Measurements from ENCODE around the gene ERCC2. TPM values are rescaled to one million over a fixed set of nuclear protein-coding genes. Genes with fewer than 3 reads are reported as not detected.

Gene ERCC2
- total RNA-seq, 1 experiment from 2014 or later, result 58.9 TPM

GRCh38 chr19:45404557-45405434 lies 34.4 kb upstream of the ERCC2 start, which contains the start of gene PPP1R13L (continued):
- TF ChIP-seq RAD21 (IDR thresholded peaks at IDR 0.05; ENCODE audit: low read depth), result no peak
- TF ChIP-seq ELF1 (IDR thresholded peaks at IDR 0.05; ENCODE audit: borderline replicate concordance, low read depth), result no peak; the same call in 1 of the 2 replicates
- no peak for TF ChIP-seq POLR2A (IDR thresholded peaks at IDR 0.05; ENCODE audit: borderline replicate concordance, extremely low read depth, insufficient read depth, insufficient read length)
- peak; percentile 49; the same call in 1 of the 2 replicates for TF ChIP-seq MAX (IDR thresholded peaks at IDR 0.05)
- TF ChIP-seq POLR2AphosphoS5 (IDR thresholded peaks at IDR 0.05; ENCODE audit: low read depth, low read length), result peak; percentile 76

- Histone ChIP-seq H3K9ac (ENCODE audit: low read length) (peak overlapping the region; percentile 79), H3K27ac (ENCODE audit: low read depth, low read length) (peak overlapping the region; percentile 87), H4K20me1 (ENCODE audit: insufficient read depth) (no peaks in the 10 kb centered on the region), H3K27me3 (ENCODE audit: insufficient read depth, low read length) (no peaks in the 10 kb centered on the region), H3K79me2 (ENCODE audit: insufficient read depth, low read length) (peaks cover 76% of the 10 kb centered on the region), H3K4me1 (ENCODE audit: control insufficient read depth in 1 of 2, insufficient read depth in 2 of 2, low read length in 2 of 2) (peaks cover 27 to 61% of the 10 kb centered on the region in 2 experiments), H3K4me2 (ENCODE audit: low read length) (peak overlapping the region; percentile 78), H3K9me2 (ENCODE audit: insufficient read depth) (no peaks in the 10 kb centered on the region), H3K4me3 (replicated peaks in 1 of 2; ENCODE audit: low read depth in 1 of 2, low read length in 2 of 2) (peak overlapping the region; percentile 83 to 99), H3K36me3 (ENCODE audit: control insufficient read depth in 1 of 2, insufficient read depth in 2 of 2, low read length in 2 of 2) (peaks cover 0 to 10% of the 10 kb centered on the region in 2 experiments; a peak in 1 of 4 replicates), H2AFZ (ENCODE audit: low read depth, low read length, poor library complexity, severe bottlenecking) (no peak overlapping the region), H3K9me3 (ENCODE audit: control insufficient read depth in 1 of 2, insufficient read depth in 1 of 2, low read depth in 1 of 2, low read length in 2 of 2) (no peaks in the 10 kb centered on the region)
- no peak for DNase-seq (ENCODE audit: low read depth, low spot score)
- intact Hi-C loops (cut with micrococcal nuclease), result no loop called here
- peak; percentile 31 for ATAC-seq
- CTCF ChIA-PET, result interaction anchor here (0.7 to 2.7 kb wide), 10 partner anchors 9 to 239 kb away, joined by 3 to 22 read pairs (median 4); no protein-coding TSS in a partner anchor
- RAD21 ChIA-PET (ENCODE audit: low non-redundant PET in 1 of 2, low total read pairs in 2 of 2, uncharacterized antibody in 2 of 2, unreplicated experiment in 2 of 2), result interaction anchor here in 1 of 2 experiments (1.2 kb wide), 1 partner anchor 75 kb away, joined by 3 read pairs; no protein-coding TSS in a partner anchor
- POLR2A ChIA-PET, result interaction anchor here (0.8 to 3.1 kb wide), 4 partner anchors 21 to 238 kb away, joined by 4 to 16 read pairs (median 5); partner anchors contain the start of gene FOSB
- no TSS peak for BruUV-seq (replicated peaks)
- TF ChIP-seq ZBTB33 (IDR thresholded peaks at IDR 0.05; ENCODE audit: extremely low read depth, insufficient replicate concordance, low read length) (no peak), SIN3A (IDR thresholded peaks at IDR 0.05; ENCODE audit: low read depth) (peak; percentile 10; the same call in 1 of the 2 replicates), POLR2A (IDR thresholded peaks at IDR 0.05; ENCODE audit: borderline replicate concordance, extremely low read depth, insufficient read depth, insufficient read length) (no peak), CTCF (IDR thresholded peaks at IDR 0.05 in 2 of 3, conservative IDR thresholded peaks at IDR 0.05 in 1 of 3; ENCODE audit: borderline replicate concordance in 1 of 3, insufficient read depth in 1 of 3, low read depth in 2 of 3, low read length in 2 of 3) (peak; percentile 50 to 92 (median 86); a peak in 5 of 6 replicates), POLR2AphosphoS5 (IDR thresholded peaks at IDR 0.05; ENCODE audit: low read depth, low read length) (peak; percentile 55; the same call in 1 of the 2 replicates), ELF1 (IDR thresholded peaks at IDR 0.05; ENCODE audit: borderline replicate concordance, low read depth) (no peak), ZNF274 (IDR thresholded peaks at IDR 0.05; ENCODE audit: low read depth, low read length) (no peak), SP1 (IDR thresholded peaks at IDR 0.05; ENCODE audit: low read depth) (peak; percentile 34; the same call in 1 of the 2 replicates), CBX3 (IDR thresholded peaks at IDR 0.05; ENCODE audit: low read depth) (no peak), EGR1 (IDR thresholded peaks at IDR 0.05; ENCODE audit: low read depth) (peak; percentile 72), CEBPB (IDR thresholded peaks at IDR 0.05; ENCODE audit: low read depth) (no peak), ZFX (IDR thresholded peaks at IDR 0.05) (no peak), YY1 (IDR thresholded peaks at IDR 0.05; ENCODE audit: extremely low read depth, insufficient replicate concordance, low read depth, low read length) (no peak), EZH2phosphoT487 (IDR thresholded peaks at IDR 0.05; ENCODE audit: borderline replicate concordance) (no peak)
Measured at GRCh38 chr19:45403781-45404556, 33.6 kb upstream of the ERCC2 start.
